NCI-H1105 (cell line): ENCODE data around the gene TMEM132C.
"Not testable (repeated sequence)": the region's sequence is repeated elsewhere in the genome, so short reads cannot be mapped to it uniquely, and the experiment has no call there.

Experiments
- DNase-seq: peaks from one replicate; lab custom pipeline; 2025; lab: John Stamatoyannopoulos, UW

Gene TMEM132C

DNA sequence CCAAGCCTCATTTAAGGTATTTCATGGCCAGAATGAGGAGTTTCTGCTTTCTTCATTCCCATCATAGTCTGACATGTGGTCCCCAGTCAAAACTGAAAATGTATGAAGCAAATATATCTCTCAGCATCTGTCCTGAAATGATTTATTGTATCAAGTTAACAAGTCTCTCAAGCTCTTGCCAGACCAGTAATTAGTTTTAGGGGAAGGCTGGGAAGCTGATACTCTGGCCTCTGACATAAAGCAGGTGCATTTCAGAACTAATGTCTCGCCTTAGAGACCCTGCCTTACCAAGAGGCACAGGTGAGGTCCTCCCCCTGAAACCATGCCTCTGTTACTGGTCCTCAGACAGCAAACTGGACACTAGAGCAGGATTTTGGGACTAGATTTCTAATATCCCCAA is 290.3 kb downstream of the TMEM132C start:
- no peak for DNase-seq

DNA sequence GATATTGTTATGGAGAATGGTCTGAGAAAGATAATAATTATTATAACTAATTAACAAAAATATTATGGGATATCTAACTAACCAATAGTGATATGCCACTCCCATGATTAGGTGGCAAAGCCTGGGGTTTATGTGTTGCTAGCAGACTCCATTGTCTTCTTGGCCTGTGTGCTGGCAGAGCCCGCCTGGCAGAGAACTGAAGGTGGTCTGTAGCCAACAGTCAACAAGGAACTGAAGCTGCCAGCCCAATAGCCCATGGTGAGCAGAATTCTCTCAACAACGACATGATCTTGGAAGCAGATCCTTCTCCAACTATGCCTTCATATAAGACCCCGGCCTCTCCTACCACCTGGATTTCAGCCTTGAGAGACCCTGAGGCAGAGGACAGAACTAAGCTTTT is 298.0 kb downstream of the TMEM132C start:
- no peak for DNase-seq

DNA sequence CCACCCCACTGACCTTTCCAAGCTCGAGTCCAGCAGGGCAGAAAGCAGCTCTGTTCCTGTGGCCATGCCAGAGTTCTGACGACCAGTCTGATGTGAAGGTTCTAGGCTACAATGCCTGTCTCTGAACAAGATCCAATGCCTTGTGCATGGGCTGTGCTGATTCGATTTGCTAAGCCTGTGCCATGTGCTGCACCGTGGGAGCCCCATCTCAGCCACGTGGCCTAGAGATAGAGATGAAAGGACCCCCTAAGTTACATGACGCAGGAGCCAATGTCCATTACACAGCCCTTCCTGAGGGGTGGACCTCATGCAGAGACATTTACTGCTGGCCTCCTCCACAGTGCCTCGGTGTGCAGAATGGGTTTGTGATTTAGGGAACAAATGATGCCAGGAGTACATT is 300.8 kb downstream of the TMEM132C start:
- no peak for DNase-seq

DNA sequence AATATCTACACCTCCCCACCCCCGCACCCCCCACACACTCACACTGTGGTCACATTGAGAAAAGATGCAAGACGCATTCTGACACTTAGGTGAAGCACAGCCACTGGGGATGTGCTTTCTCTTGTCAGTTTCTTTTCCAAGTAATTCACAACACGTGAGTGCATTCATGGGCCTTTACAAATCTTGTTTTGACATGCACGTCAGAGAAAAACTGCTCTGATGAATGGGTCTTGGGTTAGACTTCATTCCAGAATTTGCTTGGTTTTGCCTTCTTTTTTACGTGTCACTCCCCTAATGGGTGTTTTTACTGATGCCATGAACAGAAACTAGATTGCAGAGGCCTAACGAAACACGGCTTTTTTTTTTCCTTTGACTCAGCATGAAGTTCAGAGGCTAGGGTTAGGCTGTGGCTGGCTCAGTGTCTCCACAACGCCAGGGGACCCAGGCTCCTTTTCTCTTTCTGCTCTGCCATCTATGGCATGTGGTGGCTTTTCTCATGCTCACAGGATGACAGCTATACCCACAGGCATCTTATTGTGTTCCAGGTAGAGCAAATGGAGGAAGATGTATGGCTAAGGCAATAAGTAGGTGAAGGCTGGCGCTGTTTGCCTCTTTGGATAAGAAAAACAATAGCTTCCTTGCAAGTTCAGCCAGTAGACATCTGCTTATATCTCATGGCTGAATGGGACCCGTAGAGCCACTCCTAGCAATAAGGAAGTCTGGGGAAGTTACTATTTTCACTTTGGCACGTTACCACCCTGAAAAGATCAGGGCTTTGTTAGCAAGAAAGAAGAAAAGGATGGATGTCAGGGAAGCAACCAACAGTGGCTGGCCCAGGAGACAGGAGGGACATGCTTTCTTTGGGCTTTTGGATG is 303.5 kb downstream of the TMEM132C start:
- no peak for DNase-seq

DNA sequence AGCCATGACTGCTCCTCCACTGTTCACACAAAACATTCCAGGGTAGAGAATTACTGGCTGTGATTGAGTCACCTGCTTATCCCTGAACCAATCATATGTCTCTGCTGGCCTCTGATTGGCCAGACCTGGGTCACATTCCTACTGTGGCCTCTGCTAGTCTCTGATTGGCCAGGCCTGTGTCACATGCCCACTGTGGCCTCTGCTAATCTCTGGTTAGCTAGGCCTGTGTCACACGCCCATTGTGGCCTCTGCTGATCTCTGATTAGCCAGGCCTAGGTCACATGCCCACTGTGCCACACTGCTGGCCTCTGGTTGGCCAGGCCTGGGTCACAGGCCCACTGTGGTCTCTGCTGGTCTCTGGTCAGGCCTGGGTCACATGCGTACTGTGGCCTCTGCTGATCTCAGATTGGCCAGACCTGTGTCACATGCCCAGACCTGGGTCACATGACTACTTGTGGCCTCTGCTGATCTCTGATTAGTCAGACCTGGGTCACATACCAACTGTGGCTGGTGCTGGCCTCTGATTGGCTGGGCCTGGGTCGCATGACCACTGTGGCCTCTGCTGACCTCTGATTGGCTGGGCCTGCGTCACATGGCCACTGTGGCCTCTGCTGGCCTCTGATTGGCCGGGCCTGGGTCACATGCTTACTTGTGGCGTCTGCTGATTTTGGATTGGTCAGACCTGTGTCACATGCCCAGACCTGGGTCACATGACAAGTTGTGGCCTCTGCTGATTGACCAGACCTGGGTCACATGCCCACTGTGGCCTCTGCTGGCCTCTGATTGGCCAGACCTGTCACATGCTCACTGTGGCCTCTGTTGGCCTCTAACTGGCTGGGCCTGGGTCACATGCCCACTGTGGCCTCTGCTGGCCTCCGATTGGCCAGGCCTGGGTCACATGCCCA is 305.2 kb downstream of the TMEM132C start:
- no peak for DNase-seq

DNA sequence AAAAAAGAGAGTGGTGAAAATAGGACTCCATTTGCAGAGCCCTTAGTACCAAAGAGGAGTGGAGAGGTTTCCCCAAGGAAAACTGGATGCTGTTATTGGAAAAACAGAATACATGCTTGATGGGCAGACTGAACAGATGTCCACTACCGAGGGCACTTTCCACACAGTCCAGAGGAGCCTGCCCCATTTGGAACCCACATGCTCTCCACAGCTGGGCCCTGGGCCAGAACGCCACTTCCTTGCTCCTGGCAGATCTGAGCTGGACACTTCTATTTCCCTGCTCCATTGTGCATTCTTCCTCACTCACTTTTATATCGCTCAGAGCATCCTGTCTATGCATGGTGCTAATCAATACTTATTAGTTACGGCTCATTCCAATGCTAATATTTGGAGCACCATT is 306.9 kb downstream of the TMEM132C start:
- no peak for DNase-seq

DNA sequence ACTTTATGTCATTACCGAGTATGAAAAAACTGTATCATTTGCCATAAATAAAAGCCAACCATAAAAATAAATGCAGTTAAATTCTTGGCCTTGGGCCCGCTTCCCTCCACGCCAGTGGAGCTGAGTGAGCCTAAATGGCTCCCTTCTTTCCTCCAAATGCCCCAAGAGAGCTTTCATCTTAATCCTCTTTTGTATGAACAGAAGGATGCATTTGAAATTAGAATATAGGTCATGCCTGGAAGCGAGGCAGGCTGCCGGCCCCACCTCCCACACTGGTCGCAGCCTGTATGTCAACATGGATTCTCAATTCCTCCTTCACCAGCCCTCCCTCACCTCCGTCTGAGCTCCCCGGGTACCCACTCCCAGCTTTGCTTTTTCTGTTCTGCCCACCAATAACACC is 311.1 kb downstream of the TMEM132C start:
- no peak for DNase-seq

DNA sequence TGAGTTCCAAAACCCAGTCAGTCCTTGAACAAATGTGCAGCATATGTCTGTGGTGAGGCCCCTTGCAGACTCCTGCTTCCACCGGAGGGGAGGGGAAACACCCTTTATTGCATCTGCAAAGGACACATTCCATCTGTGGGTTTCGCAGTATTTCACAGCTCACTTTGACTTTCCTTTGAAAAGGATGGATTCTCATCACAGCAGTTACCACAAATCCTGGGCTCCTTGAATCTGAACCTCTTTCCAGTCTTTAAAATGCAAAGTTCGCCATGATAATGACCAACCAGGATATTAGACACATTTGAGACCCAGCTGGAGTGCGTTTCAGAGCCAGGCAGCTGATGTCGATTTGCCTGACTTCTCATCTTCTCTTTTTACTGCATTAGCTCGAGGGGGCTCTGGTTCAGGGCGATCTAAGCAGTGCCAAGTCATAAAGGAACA is 314.4 kb downstream of the TMEM132C start:
- DNase-seq, result no peak

DNA sequence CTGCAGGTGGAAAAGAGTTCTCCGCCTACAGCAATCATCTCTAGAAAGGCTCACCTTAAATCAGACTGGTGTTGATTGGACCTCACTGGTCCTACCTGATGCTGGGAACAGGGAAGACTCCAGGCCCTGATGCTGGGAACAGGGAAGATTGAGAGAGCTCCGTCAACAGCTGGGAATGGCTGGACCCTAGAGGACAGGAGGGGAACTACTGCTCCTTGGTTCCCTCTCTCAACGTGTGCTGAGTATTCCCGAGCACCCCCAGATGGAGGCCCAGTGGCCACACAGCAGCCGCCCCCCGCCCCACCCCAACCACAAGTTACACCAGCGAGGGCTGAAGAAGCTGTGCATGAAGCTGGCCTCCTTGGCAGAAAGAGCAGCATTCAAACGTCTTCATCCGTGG is 316.5 kb downstream of the TMEM132C start:
- DNase-seq, result no peak

DNA sequence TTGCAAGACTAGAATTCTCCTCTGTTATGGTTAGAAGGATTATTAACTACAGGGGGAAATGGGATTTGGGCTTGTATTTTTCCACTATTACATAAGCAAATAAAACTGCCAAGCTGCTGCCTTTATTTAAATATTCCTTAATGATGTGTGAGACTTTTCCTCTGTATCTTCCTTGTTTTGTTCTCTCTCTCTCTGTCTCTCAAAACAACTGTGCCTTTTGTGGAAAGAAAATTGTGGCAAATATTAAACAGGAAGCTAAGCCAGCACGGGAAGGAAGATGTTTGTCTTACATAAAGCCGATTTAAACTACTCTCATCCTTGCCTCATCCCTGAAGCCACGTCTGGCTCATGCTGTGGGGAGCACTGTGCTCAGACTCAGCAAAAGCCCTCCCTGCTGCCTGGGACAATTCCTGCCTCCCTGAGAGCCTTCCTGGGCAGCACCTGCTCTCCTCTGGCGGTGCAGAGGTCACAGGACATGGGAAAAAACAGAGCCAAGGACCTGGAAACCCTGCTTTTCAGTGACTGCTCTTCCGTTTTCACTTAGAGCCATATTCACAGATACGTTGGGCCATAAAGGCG is 319.6 kb downstream of the TMEM132C start:
- DNase-seq, result no peak

DNA sequence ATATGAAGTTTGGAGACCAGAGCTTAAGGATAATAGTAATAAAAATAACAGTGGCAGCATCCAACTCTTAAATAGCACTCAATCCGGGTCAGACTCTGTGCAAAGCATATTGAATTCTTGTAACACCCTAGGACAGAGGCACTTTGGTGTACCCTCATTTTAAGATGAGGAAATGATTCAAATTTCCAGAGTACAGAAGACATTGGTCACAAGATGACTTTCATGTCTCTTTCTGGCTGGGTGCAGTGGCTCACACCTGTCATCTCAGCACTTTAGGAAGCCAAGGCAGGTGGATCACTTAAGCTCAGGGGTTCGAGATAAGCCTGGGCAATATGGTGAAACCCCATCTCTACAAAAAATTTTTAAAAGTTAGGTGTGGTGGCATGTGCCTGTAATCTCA is 320.9 kb downstream of the TMEM132C start:
- DNase-seq, result no peak

DNA sequence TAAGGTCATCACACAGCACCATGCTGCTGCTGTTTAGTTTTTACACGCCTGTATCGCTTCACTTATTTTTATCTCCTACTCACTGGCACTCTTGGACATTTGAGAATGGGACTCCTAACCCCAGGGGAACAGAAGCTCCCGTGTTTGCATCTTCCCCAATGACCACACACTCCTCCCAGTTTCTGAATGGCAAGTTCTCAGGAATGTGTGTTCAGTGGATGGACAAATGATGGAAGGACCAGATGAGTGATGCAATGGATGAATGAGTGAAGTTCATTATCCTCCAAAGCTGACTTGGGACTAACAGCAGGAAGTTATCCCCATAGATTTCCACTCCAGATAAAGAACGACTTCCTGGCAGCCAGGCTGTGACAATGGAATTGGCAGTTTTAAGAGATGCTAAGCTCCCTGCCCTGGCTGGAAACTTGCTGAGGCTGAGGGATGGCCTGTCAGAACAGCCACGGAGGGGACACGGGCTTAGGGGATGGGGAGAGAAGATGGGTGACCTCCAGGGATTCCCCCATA is 325.3 kb downstream of the TMEM132C start:
- no peak for DNase-seq

DNA sequence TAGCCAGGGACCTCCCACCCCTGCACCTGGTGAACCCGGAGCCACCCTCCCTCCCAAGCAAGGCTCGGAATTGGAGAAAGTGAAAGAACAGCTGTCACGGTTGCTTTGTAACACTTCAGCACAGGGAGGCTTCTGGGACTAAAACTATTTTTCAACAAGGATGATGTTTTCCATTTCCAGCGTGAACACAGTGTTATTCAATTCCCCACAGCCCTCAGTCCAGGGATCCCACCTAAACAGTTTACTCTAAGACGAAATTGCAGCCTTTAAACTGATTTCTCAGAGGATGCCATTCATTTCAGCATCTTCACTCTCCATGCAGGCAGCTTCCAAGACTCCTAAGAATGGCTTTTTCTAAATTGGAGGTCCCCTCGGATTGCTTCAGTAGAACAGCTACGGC is 327.6 kb downstream of the TMEM132C start:
- no peak for DNase-seq

DNA sequence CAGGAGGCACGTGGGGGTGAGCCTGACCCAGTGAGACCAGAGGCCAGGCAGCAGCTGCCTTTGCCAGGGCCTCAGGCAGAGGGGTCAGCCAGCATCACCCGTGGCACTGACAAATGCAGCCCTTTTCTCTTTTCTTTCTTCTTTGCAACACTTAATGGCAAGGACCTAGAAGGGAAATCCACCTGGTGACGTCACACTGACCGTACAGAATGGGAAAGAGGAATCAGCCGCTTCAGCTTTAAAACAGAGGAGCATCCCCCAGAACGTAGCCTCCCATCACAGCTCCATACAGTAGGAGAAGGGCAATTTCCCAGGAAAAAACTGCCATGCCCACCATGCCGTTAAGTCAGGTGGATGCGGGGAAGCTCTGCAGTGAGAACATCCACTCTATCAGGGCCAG is 328.6 kb downstream of the TMEM132C start:
- no peak for DNase-seq

DNA sequence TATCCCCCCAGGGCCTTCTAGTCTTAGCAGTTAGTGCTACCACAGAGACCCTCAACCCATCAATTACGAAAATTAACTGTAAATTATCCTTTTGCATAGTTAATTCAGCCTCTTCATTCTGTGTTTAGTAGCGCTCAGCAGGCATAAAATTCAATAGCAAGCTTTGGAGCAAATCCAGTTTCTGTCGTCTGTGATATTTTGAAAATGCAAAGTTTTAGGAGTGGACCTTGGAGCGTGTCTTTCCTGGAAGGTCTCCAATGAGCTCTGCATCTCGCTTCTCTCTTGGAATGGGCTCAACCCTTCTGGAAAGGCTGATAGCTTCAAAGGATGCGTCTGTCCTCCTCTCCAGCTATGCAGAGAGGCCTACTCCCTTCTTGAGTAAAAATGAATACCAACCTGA is 333.9 kb downstream of the TMEM132C start:
- DNase-seq, result no peak

DNA sequence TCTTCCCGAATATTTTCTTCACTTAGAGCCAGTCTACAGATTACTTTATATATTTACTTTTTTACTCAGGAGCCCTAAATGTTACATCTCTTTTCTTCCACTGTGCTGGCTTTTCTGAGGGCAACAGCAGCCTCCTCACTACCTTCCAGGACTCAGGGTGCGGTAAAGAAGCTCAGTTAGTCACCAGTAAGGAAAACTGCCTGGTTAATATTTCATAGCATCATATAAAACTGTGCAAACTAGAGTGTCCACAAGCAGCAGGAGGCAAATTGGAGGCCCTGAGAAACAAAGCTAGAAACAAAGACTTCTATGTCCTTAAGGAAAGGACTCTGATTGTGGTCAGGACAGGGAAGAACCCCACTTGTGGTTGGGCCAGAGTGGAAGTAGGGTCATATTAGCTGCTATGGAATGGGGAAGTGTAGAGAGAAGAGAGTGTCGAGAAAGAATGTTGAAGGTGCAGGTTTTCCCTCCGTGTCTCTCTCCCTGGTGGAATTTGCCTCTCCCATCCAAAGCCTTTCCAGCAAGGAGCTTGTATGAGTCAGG is 336.7 kb downstream of the TMEM132C start:
- DNase-seq, result no peak

DNA sequence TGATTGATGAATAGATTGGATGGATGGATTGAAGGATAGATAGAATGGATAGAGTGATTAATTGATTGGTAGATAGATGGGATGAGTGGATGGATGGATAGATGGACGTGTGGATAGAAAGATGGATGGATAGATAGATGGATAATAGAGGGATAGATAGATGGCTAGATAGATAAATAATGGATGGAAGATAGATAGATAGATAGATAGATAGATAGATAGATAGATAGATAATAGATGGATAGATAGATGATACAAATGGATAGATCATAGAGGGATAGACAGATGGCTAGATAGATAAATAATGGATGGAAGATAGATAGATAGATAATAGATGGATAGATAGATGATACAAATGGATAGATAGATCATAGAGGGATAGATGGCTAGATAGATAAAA is 337.2 kb downstream of the TMEM132C start:
- not testable (repeated sequence) for DNase-seq

DNA sequence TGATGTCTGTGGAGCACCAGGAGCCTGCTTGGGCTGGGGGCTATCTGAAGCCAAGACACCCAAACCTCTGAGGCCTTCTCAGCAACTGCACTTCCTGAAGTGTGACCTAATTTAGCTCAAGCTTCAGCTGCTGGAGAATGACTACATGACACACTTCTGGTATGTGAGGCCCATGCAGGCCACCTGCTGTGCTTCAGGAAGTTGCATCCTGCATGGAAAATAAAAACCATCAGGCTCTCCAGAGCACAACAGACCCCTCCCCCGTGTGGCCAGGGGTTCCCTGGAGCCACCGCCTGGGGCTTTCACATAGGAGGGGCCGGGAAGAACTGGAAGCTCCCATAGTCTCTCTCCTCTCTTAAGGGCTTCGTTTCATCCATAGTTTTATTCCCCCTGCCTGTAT is 339.1 kb downstream of the TMEM132C start:
- DNase-seq, result no peak

DNA sequence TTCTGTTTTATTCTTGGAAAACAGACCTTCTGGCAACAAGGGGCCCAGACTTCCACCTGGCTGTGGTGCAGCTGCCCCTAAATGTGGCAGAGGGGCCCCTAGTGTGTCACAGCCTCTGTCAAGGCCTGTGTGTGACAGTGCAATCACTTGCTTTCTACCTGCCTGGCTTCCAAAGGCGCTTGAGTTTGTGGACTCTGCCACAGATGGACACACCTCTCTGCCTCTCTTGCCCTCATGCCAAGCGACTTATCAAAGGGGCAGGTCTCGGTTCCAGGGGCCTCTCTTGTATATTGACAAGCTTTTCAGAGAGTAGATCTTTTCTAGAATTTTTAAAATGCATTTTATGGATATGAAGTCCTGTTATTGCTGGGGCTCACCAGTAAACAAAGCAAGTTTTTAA is 339.6 kb downstream of the TMEM132C start:
- DNase-seq, result no peak

DNA sequence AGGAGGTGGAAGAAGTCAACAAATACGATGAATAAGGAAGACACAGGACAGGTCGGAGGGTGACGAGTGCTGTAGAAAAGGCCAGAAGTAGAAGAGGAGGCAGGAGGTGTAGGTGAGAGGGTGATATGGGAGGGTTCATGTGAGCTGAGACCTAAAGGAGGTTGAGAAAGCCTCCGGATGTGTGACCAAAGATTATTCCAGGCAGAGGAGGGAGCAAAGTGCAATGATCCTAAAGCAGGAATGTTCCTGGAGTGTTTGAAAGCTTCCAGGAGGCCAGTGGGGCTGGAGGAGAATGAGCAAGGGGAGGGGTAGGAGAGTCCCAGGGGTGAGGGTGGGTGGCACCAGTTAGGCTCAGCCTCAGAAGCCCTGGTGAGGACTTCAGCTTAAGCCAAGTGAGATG is 340.0 kb downstream of the TMEM132C start:
- DNase-seq, result no peak

DNA sequence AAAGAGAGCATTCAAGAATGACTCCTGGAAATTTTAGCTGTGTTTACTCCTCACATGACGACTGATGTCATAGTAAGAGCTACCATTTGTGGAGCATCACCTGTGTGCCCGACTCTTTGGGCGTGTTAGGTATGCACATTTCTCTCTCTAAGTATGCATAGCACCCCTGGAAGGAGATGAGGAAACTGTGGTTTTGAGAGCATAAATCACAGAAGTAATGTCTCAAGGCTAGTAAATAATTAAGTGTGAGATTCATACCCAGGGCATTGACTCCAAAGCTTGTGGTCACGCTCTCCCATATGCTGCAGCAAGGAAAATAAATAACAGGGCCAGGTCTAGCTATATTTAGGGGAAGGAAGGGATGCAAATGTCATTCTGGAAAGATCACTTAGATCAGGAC is 340.7 kb downstream of the TMEM132C start:
- DNase-seq, result no peak

DNA sequence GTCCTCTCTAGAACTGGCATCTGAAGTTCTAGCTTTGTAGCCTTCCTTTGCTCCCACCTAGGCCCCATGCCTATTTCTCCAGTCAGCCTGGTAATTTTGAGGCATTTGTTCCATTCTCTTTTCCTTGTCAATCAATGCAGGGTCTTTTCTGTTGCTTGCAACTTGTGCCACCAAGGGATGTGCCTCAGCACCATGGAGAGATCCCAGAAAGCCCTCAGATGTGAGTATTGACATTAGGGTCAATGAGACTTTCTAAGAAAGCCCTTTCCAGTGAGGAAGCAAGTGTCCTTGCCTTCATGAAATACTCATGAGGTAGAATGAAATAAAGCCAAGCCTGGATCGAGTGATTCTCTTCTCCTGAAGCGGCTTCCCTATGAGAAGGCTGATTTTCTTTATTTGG is 342.9 kb downstream of the TMEM132C start:
- DNase-seq, result no peak
